ENCODE results near the gene LIN28A. TPM values are rescaled to one million over a fixed set of nuclear protein-coding genes. Genes with fewer than 3 reads are reported as not detected.
"Not testable (repeated sequence)": the region's sequence is repeated elsewhere in the genome, so short reads cannot be mapped to it uniquely, and the experiment has no call there.

LIN28A gene
- total RNA-seq, 2 experiments from 2014 or later: not detected

GRCh38 chr1:26372611-26373010 lies 38.0 kb upstream of the LIN28A start, which contains the start of gene ZNF683:
ZNF683 (minus strand) TSS chr1:26372750; CDS start chr1:26368571, 4,179 bp downstream.
- H3K9me3 Mint-ChIP-seq; H3K36me3 Mint-ChIP-seq; H3K27me3 Mint-ChIP-seq; POLR2A ChIA-PET; DNase-seq; intact Hi-C loops (cut with micrococcal nuclease): not testable (repeated sequence)
- peaks cover 78% of the 10 kb centered on the region for H3K4me1 Mint-ChIP-seq (ENCODE audit: low read depth)
- H3K27ac Mint-ChIP-seq: peak within 1 kb of the TSS; percentile 77
- CTCF ChIA-PET: interaction anchor here (2.5 to 4.0 kb wide), 3 partner anchors 10 to 44 kb away, joined by 10 to 48 read pairs (median 20); no protein-coding TSS in a partner anchor
- H3K4me3 Mint-ChIP-seq: peak within 1 kb of the TSS; percentile 24

DNA sequence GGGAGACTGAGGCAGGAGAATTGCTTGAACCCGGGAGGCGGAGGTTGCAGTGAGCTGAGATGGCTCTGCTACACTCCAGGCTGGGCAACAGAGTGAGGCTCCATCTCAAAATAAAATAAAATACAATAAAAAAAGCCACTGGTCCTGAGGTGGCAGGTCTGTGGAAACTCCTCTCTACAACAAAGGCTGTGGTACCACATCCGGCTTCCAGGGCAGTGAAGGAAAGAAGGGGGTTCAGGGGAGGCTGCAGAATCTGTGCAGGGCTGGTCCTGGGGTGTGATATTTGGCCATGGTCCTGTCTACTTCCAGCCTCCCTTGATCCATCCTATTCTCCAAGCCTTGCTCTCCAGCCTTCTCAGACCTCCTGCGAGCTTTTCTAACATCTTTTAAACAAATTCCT lies 37.3 kb upstream of the LIN28A start:
- Mint-ChIP-seq H3K27me3 (no peaks in the 10 kb centered on the region), H3K9me3 (peaks cover 7% of the 10 kb centered on the region), H3K4me1 (ENCODE audit: low read depth) (peaks cover 82% of the 10 kb centered on the region), H3K4me3 (peak overlapping the region; percentile 24), H3K36me3 (no peaks in the 10 kb centered on the region), H3K27ac (peak overlapping the region; percentile 77)
- ChIA-PET CTCF (interaction anchor here (1.0 to 4.0 kb wide), 7 partner anchors 11 to 204 kb away, joined by 3 to 48 read pairs (median 10); partner anchors contain the start of gene CEP85), POLR2A (no interaction called here)
- intact Hi-C loops (cut with micrococcal nuclease): no loop called here
- peak; percentile 55 for DNase-seq

- Mint-ChIP-seq H3K4me1 (ENCODE audit: low read depth) (peaks cover 85% of the 10 kb centered on the region), H3K27me3 (no peaks in the 10 kb centered on the region), H3K4me3 (peak overlapping the region; percentile 9), H3K27ac (peak overlapping the region; percentile 77), H3K9me3 (peaks cover 7% of the 10 kb centered on the region), H3K36me3 (no peaks in the 10 kb centered on the region)
- DNase-seq: no peak
- ChIA-PET POLR2A (interaction anchor here (0.8 kb wide), 1 partner anchor 18 kb away, joined by 3 read pairs; no protein-coding TSS in a partner anchor), CTCF (interaction anchor here (1.0 to 4.0 kb wide), 7 partner anchors 11 to 204 kb away, joined by 3 to 48 read pairs (median 10); partner anchors contain the start of gene CEP85)
- intact Hi-C loops (cut with micrococcal nuclease): no loop called here
Observed at GRCh38 chr1:26373789-26374188, 36.8 kb upstream of the LIN28A start.

- intact Hi-C loops (cut with micrococcal nuclease); H3K36me3 Mint-ChIP-seq; H3K27me3 Mint-ChIP-seq; H3K9me3 Mint-ChIP-seq: not testable (repeated sequence)
- CTCF ChIA-PET: interaction anchor here (0.6 to 4.0 kb wide), 11 partner anchors 12 to 254 kb away, joined by 3 to 48 read pairs (median 5); partner anchors contain the start of gene CEP85
- H3K4me3 Mint-ChIP-seq: peak overlapping the region; percentile 24
- DNase-seq: peak; percentile 58
- H3K27ac Mint-ChIP-seq: peak overlapping the region; percentile 77
- POLR2A ChIA-PET: interaction anchor here (0.8 kb wide), 1 partner anchor 17 kb away, joined by 3 read pairs; no protein-coding TSS in a partner anchor
- peaks cover 88% of the 10 kb centered on the region for H3K4me1 Mint-ChIP-seq (ENCODE audit: low read depth)
Observed at GRCh38 chr1:26374361-26374760, 36.3 kb upstream of the LIN28A start.

- no peak for DNase-seq
- H3K36me3 Mint-ChIP-seq: no peaks in the 10 kb centered on the region
- H3K27ac Mint-ChIP-seq: peak overlapping the region; percentile 64
- CTCF ChIA-PET: interaction anchor here (0.6 to 4.0 kb wide), 12 partner anchors 12 to 255 kb away, joined by 3 to 48 read pairs (median 4); partner anchors contain the start of gene CEP85
- no peak overlapping the region for H3K4me3 Mint-ChIP-seq
- H3K27me3 Mint-ChIP-seq: no peaks in the 10 kb centered on the region
- intact Hi-C loops (cut with micrococcal nuclease): loop anchor here (5.0 kb wide), 1 partner anchor 98 kb away; no protein-coding TSS in a partner anchor
- peaks cover 84% of the 10 kb centered on the region for H3K4me1 Mint-ChIP-seq (ENCODE audit: low read depth)
- POLR2A ChIA-PET: no interaction called here
- peaks cover 7% of the 10 kb centered on the region for H3K9me3 Mint-ChIP-seq
Observed at GRCh38 chr1:26375081-26375480, 35.5 kb upstream of the LIN28A start.

GRCh38 chr1:26376050-26376449 lies 34.6 kb upstream of the LIN28A start:
- intact Hi-C loops (cut with micrococcal nuclease): loop anchor here (5.0 kb wide), 1 partner anchor 99 kb away; no protein-coding TSS in a partner anchor
- H3K36me3 Mint-ChIP-seq: no peaks in the 10 kb centered on the region
- H3K4me3 Mint-ChIP-seq: no peak overlapping the region
- POLR2A ChIA-PET: no interaction called here
- no peak for DNase-seq
- CTCF ChIA-PET: interaction anchor here (0.9 to 3.9 kb wide), 6 partner anchors 12 to 100 kb away, joined by 3 to 48 read pairs (median 4); no protein-coding TSS in a partner anchor
- no peaks in the 10 kb centered on the region for H3K27me3 Mint-ChIP-seq
- H3K4me1 Mint-ChIP-seq (ENCODE audit: low read depth): peaks cover 76% of the 10 kb centered on the region
- H3K9me3 Mint-ChIP-seq: peaks cover 2% of the 10 kb centered on the region
- no peak overlapping the region for H3K27ac Mint-ChIP-seq

GRCh38 chr1:26378088-26378878 lies 32.3 kb upstream of the LIN28A start:
- Mint-ChIP-seq H3K4me3 (peak overlapping the region; percentile 30), H3K27ac (peak overlapping the region; percentile 57), H3K4me1 (ENCODE audit: low read depth) (peaks cover 60% of the 10 kb centered on the region), H3K36me3 (no peaks in the 10 kb centered on the region), H3K9me3 (no peaks in the 10 kb centered on the region), H3K27me3 (no peaks in the 10 kb centered on the region)
- peak; percentile 81 for DNase-seq
- ChIA-PET CTCF (interaction anchor here (0.6 to 2.6 kb wide), 9 partner anchors 13 to 922 kb away, joined by 3 to 24 read pairs (median 7); partner anchors contain the start of gene CEP85), POLR2A (interaction anchor here (1.1 to 1.4 kb wide), 2 partner anchors 15 to 99 kb away, joined by 3 to 4 read pairs; no protein-coding TSS in a partner anchor)
- intact Hi-C loops (cut with micrococcal nuclease): loop anchor here (1.0 to 5.0 kb wide), 2 partner anchors 18 to 101 kb away; no protein-coding TSS in a partner anchor

DNA sequence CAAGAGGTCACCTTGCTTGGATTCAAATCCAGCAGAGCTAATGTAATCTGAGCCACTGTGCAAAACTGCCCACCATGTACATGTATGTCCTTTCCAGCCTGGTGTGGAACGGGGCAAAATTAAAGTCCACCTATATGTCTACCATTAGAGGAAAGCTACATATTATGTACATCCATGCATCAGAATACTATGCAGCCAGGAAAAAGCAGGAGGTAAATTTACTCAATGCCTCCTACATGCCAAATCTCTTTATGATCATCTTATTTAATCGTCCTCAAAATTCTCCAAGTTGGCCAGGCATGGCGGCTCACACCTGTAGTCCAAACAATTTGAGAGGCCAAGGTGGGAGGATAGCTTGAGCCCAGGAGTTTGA lies 31.8 kb upstream of the LIN28A start:
- ChIA-PET CTCF (interaction anchor here (0.6 to 2.6 kb wide), 8 partner anchors 13 to 922 kb away, joined by 3 to 24 read pairs (median 8); no protein-coding TSS in a partner anchor), POLR2A (interaction anchor here (1.1 to 1.4 kb wide), 2 partner anchors 15 to 100 kb away, joined by 3 to 4 read pairs; no protein-coding TSS in a partner anchor)
- Mint-ChIP-seq H3K4me3 (no peak overlapping the region), H3K27me3 (no peaks in the 10 kb centered on the region), H3K36me3 (no peaks in the 10 kb centered on the region), H3K27ac (no peak overlapping the region), H3K9me3 (no peaks in the 10 kb centered on the region), H3K4me1 (ENCODE audit: low read depth) (peaks cover 54% of the 10 kb centered on the region)
- DNase-seq: no peak
- intact Hi-C loops (cut with micrococcal nuclease): loop anchor here (1.0 to 5.0 kb wide), 2 partner anchors 17 to 102 kb away; no protein-coding TSS in a partner anchor

DNA sequence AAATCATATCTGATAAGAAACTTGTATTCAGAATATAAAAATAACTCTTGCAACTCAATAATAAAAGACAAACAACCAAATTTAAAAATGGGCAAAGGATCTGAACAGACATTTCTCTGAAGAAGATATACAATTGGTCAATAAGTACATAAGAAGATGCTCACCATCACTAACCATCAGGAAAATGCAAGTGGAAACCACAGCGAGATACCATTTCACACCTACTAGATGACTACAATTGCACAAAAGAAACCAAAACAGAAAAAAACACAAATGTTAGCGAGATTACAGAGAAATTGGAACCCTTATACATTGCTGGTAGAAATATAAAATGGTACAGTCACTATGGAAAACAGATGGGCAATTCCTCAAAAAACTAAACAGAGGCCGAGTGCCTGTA lies 26.5 kb upstream of the LIN28A start:
- Mint-ChIP-seq H3K9me3 (no peaks in the 10 kb centered on the region), H3K27me3 (no peaks in the 10 kb centered on the region), H3K27ac (no peak overlapping the region), H3K36me3 (no peaks in the 10 kb centered on the region), H3K4me1 (ENCODE audit: low read depth) (peaks cover 37% of the 10 kb centered on the region), H3K4me3 (peak overlapping the region; percentile 5)
- intact Hi-C loops (cut with micrococcal nuclease): no loop called here
- ChIA-PET CTCF (no interaction called here), POLR2A (no interaction called here)
- DNase-seq: no peak

GRCh38 chr1:26385063-26385462 lies 25.6 kb upstream of the LIN28A start:
- H3K27ac Mint-ChIP-seq; H3K27me3 Mint-ChIP-seq; CTCF ChIA-PET; H3K36me3 Mint-ChIP-seq; intact Hi-C loops (cut with micrococcal nuclease); POLR2A ChIA-PET; DNase-seq; H3K4me3 Mint-ChIP-seq; H3K9me3 Mint-ChIP-seq: not testable (repeated sequence)
- H3K4me1 Mint-ChIP-seq (ENCODE audit: low read depth): peaks cover 41% of the 10 kb centered on the region

GRCh38 chr1:26387447-26387846 lies 23.2 kb upstream of the LIN28A start:
- intact Hi-C loops (cut with micrococcal nuclease): no loop called here
- H3K27me3 Mint-ChIP-seq: no peaks in the 10 kb centered on the region
- H3K9me3 Mint-ChIP-seq: no peaks in the 10 kb centered on the region
- peaks cover 48% of the 10 kb centered on the region for H3K4me1 Mint-ChIP-seq (ENCODE audit: low read depth)
- no peak overlapping the region for H3K27ac Mint-ChIP-seq
- DNase-seq: peak; percentile 31
- ChIA-PET POLR2A (no interaction called here), CTCF (interaction anchor here (0.7 to 1.3 kb wide), 2 partner anchors 30 to 39 kb away, joined by 3 read pairs; no protein-coding TSS in a partner anchor)
- H3K36me3 Mint-ChIP-seq: no peaks in the 10 kb centered on the region
- H3K4me3 Mint-ChIP-seq: no peak overlapping the region
